H1 (cell line): Measurements from ENCODE around the gene TEF. TPM values are rescaled to one million over a fixed set of nuclear protein-coding genes. Genes with fewer than 3 reads are reported as not detected.

Source experiments
- BCL11A ChIP-seq, 2 experiments: IDR thresholded peaks; one replicate each; pipeline ENCODE4 v1.6.1; 2011; ENCODE audit warnings: low read depth in 2 of 2, low read length in 2 of 2, mild to moderate bottlenecking in 2 of 2
- CHD2 ChIP-seq: IDR thresholded peaks from 2 replicates; pipeline ENCODE4 v1.6.1; 2012; ENCODE audit warnings: low read length, improper control_type of control experiment
- polyA plus RNA-seq, 7 experiments: library from polyadenylated mRNA; depleted of rRNA in 3 of 7; stranded (reverse) in 5 of 7; unstranded in 2 of 7; fragments of >200 nt in 5 of 7; fragments of 200-250 nt in 2 of 7; gene quantifications; 1 replicate in 5 of 7; 2 replicates in 1 of 7; 4 replicates in 1 of 7; pipeline versions ENCODE4 v1.2.1 to v1.2.3, GENCODE V29; 2011 to 2013; ENCODE audit warnings: missing spikeins in 2 of 7, mixed read lengths in 2 of 7
- total RNA-seq: library from RNA; stranded (reverse); fragmentation: NEBNext Ultra II Directional; extraction: Animal tissue kit (Norgen Biotek cat#: 25700); gene quantifications from 2 replicates; pipeline ENCODE4 v1.2.1, GENCODE V29; 2021
- TF ChIP-seq, protein P1 (sequence below): IDR thresholded peaks from 2 replicates; pipeline ENCODE4 v1.6.1; 2012; ENCODE audit warnings: inconsistent platforms

TEF gene
- total and polyA plus RNA-seq, 2 of the 8 experiments (the other 6 are each of a cell fraction or from before 2014, with no cell fraction given) = 7.4 to 9.0 TPM

DNA sequence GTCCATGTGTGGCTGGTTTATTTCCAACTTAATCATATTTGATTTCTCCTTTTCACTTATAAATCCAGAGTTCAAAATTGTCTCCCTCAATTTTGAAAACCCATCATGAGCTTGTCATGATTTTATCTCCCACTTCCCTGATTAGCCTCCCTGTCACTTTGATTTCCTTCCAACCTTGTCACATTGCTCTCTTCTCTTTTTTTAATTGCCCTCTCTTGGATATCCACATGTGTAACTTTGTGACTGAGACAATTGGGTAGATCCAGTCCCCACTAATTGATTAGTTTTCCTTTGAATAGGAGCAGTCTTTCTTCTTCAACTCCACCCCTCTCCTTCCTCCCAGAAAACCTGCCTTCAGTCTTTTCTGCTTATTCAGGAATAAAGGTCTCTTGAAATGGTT, 2.4 kb downstream of the TEF start (continued):
- no peak for TF ChIP-seq BCL11A (IDR thresholded peaks at IDR 0.05; ENCODE audit: low read depth in 2 of 2, low read length in 2 of 2)
- TF ChIP-seq CHD2 = no peak
- TF ChIP-seq, protein P1, sequence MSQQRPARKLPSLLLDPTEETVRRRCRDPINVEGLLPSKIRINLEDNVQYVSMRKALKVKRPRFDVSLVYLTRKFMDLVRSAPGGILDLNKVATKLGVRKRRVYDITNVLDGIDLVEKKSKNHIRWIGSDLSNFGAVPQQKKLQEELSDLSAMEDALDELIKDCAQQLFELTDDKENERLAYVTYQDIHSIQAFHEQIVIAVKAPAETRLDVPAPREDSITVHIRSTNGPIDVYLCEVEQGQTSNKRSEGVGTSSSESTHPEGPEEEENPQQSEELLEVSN = no peak
